ENCODE results near the gene RPGR. TPM values are rescaled to one million over a fixed set of nuclear protein-coding genes. Genes with fewer than 3 reads are reported as not detected.

RPGR gene
- total and polyA plus RNA-seq, 2 donors from 2014 or later, result 5.4 to 23.0 TPM

DNA sequence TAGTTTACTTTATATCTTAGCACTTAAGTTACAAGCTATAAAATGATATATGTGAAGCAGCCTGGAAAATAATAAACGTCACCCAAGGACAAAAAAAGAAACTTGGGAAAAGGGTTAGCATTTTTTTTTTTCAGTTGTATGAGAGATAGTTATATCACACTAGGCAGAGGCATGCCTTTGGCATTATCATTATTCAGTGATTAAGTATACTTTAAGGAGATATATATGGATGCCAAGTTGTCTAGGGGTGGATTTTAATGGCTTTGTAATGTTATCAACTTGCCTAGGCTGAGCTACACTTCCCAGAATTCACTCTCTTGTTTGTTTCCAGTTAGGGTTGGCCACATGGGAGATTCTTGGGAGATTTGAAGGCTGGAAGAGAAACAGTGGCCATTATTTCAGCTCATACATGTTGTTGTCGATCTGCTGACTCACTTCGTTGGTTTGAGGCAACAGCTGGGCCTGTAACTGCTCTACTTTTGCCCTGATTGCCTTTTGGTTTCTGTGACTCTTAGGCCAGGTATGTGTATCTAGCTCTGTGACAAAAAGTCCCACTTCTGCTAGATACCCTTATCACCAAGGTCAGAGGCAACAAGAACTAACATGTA, 95.1 kb downstream of the RPGR start:
- H3K9me3 ChIP-seq (ENCODE audit: control insufficient read depth in 2 of 3, insufficient read depth in 1 of 3, low read length in 3 of 3), result no peaks in the 10 kb centered on the region
- no peak overlapping the region for H3K27ac ChIP-seq (ENCODE audit: low read depth in 2 of 2, low read length in 2 of 2)
- H3K9ac ChIP-seq (ENCODE audit: low read length in 3 of 3), result no peak overlapping the region
- no peaks in the 10 kb centered on the region for H3K4me1 ChIP-seq (ENCODE audit: control insufficient read depth in 2 of 3, insufficient read depth in 2 of 3, low read depth in 1 of 3, low read length in 3 of 3)
- intact Hi-C loops (cut with DNase I), result no loop called here
- TF ChIP-seq, protein P1, sequence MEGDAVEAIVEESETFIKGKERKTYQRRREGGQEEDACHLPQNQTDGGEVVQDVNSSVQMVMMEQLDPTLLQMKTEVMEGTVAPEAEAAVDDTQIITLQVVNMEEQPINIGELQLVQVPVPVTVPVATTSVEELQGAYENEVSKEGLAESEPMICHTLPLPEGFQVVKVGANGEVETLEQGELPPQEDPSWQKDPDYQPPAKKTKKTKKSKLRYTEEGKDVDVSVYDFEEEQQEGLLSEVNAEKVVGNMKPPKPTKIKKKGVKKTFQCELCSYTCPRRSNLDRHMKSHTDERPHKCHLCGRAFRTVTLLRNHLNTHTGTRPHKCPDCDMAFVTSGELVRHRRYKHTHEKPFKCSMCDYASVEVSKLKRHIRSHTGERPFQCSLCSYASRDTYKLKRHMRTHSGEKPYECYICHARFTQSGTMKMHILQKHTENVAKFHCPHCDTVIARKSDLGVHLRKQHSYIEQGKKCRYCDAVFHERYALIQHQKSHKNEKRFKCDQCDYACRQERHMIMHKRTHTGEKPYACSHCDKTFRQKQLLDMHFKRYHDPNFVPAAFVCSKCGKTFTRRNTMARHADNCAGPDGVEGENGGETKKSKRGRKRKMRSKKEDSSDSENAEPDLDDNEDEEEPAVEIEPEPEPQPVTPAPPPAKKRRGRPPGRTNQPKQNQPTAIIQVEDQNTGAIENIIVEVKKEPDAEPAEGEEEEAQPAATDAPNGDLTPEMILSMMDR (IDR thresholded peaks at IDR 0.05; ENCODE audit: borderline replicate concordance, extremely low read depth, insufficient read depth), result no peak
- no peak overlapping the region for H3K4me3 ChIP-seq (ENCODE audit: low read length in 3 of 3)
- no peaks in the 10 kb centered on the region for H3K36me3 ChIP-seq (ENCODE audit: control insufficient read depth in 2 of 3, insufficient read depth in 3 of 3, low read length in 3 of 3)
- FAIRE-seq (no peak), DNase-seq (no peak)
- H3K27me3 ChIP-seq (ENCODE audit: control insufficient read depth, insufficient read depth, low read length), result no peaks in the 10 kb centered on the region

DNA sequence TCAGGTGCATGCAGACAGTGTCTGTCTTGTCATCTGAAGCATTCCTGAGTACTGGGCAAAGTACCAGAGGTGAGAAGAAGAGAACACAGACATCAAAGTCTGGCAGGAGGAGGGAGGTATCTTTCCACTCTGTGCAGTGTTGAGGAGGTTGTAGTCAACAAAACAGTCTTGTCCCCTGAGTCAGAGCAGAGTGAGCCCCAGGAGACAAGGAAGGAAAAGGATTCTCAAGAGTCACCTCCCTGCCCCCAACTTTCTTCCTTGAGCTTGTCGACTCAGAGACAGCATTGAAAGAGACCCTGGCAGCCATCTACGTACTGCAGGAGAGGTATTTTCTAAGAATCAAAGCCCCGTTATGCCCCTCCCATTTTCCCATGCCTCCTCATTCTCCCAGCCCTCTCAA, 102.2 kb downstream of the RPGR start:
- TF ChIP-seq, protein P1 (IDR thresholded peaks at IDR 0.05; ENCODE audit: borderline replicate concordance, extremely low read depth, insufficient read depth), result no peak
- intact Hi-C loops (cut with DNase I), result no loop called here
- DNase-seq, result no peak
- no peaks in the 10 kb centered on the region for H3K9me3 ChIP-seq (ENCODE audit: control insufficient read depth in 2 of 3, insufficient read depth in 1 of 3, low read length in 3 of 3)
- H3K4me3 ChIP-seq (ENCODE audit: low read length in 3 of 3), result no peak overlapping the region
- H3K27me3 ChIP-seq (ENCODE audit: control insufficient read depth, insufficient read depth, low read length), result peaks cover 2% of the 10 kb centered on the region
- no peak overlapping the region for H3K27ac ChIP-seq (ENCODE audit: low read depth in 2 of 2, low read length in 2 of 2)
- H3K4me1 ChIP-seq (ENCODE audit: control insufficient read depth in 2 of 3, insufficient read depth in 2 of 3, low read depth in 1 of 3, low read length in 3 of 3), result no peaks in the 10 kb centered on the region
- no peak overlapping the region for H3K9ac ChIP-seq (ENCODE audit: low read length in 3 of 3)
- no peaks in the 10 kb centered on the region for H3K36me3 ChIP-seq (ENCODE audit: control insufficient read depth in 2 of 3, insufficient read depth in 3 of 3, low read length in 3 of 3)
- no peak for FAIRE-seq

DNA sequence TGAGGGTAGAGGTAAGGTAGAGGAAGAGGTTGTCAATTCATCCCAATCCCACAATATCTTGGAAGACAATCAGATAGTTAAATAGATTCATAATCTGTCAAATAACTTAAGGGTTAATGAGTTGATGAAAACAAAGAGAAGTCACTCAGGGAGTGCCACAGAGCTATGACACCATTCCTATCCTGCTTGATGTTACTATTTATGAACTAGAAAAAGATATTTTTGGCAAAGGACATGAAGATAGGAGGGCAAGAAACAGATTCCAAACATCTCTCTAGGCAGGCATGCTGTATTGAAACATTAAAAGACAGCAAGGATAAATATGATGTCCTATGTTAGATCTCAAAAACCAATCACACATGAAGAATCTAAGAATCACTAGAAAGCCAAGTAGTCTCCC, 103.1 kb downstream of the RPGR start:
- FAIRE-seq (no peak), DNase-seq (no peak)
- Histone ChIP-seq H3K27ac (ENCODE audit: low read depth in 2 of 2, low read length in 2 of 2) (no peak overlapping the region), H3K36me3 (ENCODE audit: control insufficient read depth in 2 of 3, insufficient read depth in 3 of 3, low read length in 3 of 3) (no peaks in the 10 kb centered on the region), H3K9me3 (ENCODE audit: control insufficient read depth in 2 of 3, insufficient read depth in 1 of 3, low read length in 3 of 3) (no peaks in the 10 kb centered on the region), H3K27me3 (ENCODE audit: control insufficient read depth, insufficient read depth, low read length) (peaks cover 2% of the 10 kb centered on the region), H3K4me1 (ENCODE audit: control insufficient read depth in 2 of 3, insufficient read depth in 2 of 3, low read depth in 1 of 3, low read length in 3 of 3) (no peaks in the 10 kb centered on the region), H3K9ac (ENCODE audit: low read length in 3 of 3) (no peak overlapping the region), H3K4me3 (ENCODE audit: low read length in 3 of 3) (no peak overlapping the region)
- TF ChIP-seq, protein P1 (IDR thresholded peaks at IDR 0.05; ENCODE audit: borderline replicate concordance, extremely low read depth, insufficient read depth), result no peak
- intact Hi-C loops (cut with DNase I), result no loop called here
